K562 (cell line): ENCODE measurements around the gene ST3GAL5. TPM values are rescaled to one million over a fixed set of nuclear protein-coding genes. Genes with fewer than 3 reads are reported as not detected.

Experiments
- ATAC-seq: fragments of 200-7000 bp; cut with Tn5 transposase; 3 replicates; pipeline ENCODE4 v1.9.1; 2020; ENCODE audit warnings: moderate library complexity
- BruUV-seq: library from RNA; stranded (reverse); fragments of 400-500 nt; replicated peaks from 2 replicates; lab custom pipeline; 2021; lab: Mats Ljungman, UMichigan
- CTCF ChIA-PET: fragments of 300-600 bp; formaldehyde crosslinking; extraction: SDS; loops from one replicate; lab custom pipeline; 2021; ENCODE audit warnings: low intra/inter-chr PET ratio; lab: Yijun Ruan, JAX
- POLR2A ChIA-PET: fragments of 300-600, 350-650 bp; sonication (Branson Sonifier 250); formaldehyde crosslinking; extraction: SDS; loops from one replicate; lab custom pipeline; 2021; ENCODE audit warnings: antibody characterized with exemption, inconsistent platforms; lab: Yijun Ruan, JAX
- DNase-seq, 4 experiments: peaks; one replicate each; pipeline versions ENCODE4 v3.0.0 to v3.0.0-alpha.2; 2011 to 2018; ENCODE audit warnings: low spot score in 3 of 4, mixed read lengths in 3 of 4; ENCODE audit errors: extremely low read depth in 1 of 4
- FAIRE-seq: peaks from 2 replicates; lab custom pipeline; 2011; peaks lifted over from hg19 to GRCh38; lab: Jason Lieb, UNC
- H2AFZ ChIP-seq: 2 replicates; pipeline ENCODE4 v1.6.0; 2011; ENCODE audit warnings: low read depth, low read length, control low read depth, inconsistent platforms
- H3K27ac ChIP-seq: fragments of 200-600 bp; 3 replicates; pipeline ENCODE4 v1.8.0; 2011; ENCODE audit warnings: low read depth, mild to moderate bottlenecking, control low read depth, inconsistent platforms, low read length, moderate library complexity, mixed read lengths; ENCODE audit errors: extremely low read depth
- H3K27me3 ChIP-seq, 2 experiments: fragments of 300-600 bp in 1 of 2; 2 replicates in 1 of 2; 3 replicates in 1 of 2; pipeline versions ENCODE4 v1.6.0 to v1.8.0; 2011; ENCODE audit warnings: inconsistent platforms in 2 of 2, low read length in 2 of 2, mild to moderate bottlenecking in 1 of 2, mixed read lengths in 1 of 2, moderate library complexity in 1 of 2; ENCODE audit not compliant: control insufficient read depth in 2 of 2, insufficient read depth in 2 of 2
- H3K36me3 ChIP-seq: fragments of 300-600 bp; 3 replicates; pipeline ENCODE4 v1.8.0; 2011; ENCODE audit warnings: mild to moderate bottlenecking, low read length, inconsistent platforms; ENCODE audit not compliant: control insufficient read depth, insufficient read depth
- H3K4me1 ChIP-seq, 2 experiments: fragments of 200-600 bp in 1 of 2; replicated peaks in 1 of 2; 2 replicates in 1 of 2; 3 replicates in 1 of 2; pipeline versions ENCODE4 v1.5.1 to v1.8.0; 2011; ENCODE audit warnings: inconsistent platforms in 2 of 2, low read length in 2 of 2, mild to moderate bottlenecking in 1 of 2, mixed read lengths in 1 of 2, moderate library complexity in 1 of 2; ENCODE audit not compliant: control insufficient read depth in 2 of 2, insufficient read depth in 2 of 2
- H3K4me2 ChIP-seq: 2 replicates; pipeline ENCODE4 v1.6.1; 2011; ENCODE audit warnings: low read length, control low read depth, inconsistent platforms, mixed read lengths; ENCODE audit not compliant: insufficient read depth
- H3K4me3 ChIP-seq: fragments of 200-600 bp; sonication (generic), shearing (Covaris generic); 2 replicates; pipeline ENCODE4 v1.5.1; 2016; ENCODE audit warnings: control low read depth, inconsistent platforms
- H3K79me2 ChIP-seq: fragments of 200-600 bp; 3 replicates; pipeline ENCODE4 v1.8.0; 2011; ENCODE audit warnings: low read length, inconsistent platforms; ENCODE audit not compliant: control insufficient read depth, insufficient read depth
- H3K9ac ChIP-seq, 2 experiments: 2 replicates each; pipeline versions ENCODE4 v1.6.0 to v1.6.1; 2011; ENCODE audit warnings: low read depth in 2 of 2, low read length in 2 of 2, control low read depth in 1 of 2, inconsistent platforms in 1 of 2, mild to moderate bottlenecking in 1 of 2, mixed read lengths in 1 of 2; ENCODE audit not compliant: insufficient read depth in 1 of 2
- H3K9me1 ChIP-seq: one replicate; pipeline ENCODE4 v1.6.0; 2011; ENCODE audit warnings: inconsistent platforms, mild to moderate bottlenecking, low read length, moderate library complexity; ENCODE audit not compliant: control insufficient read depth, insufficient read depth
- H3K9me3 ChIP-seq: replicated peaks from 2 replicates; pipeline ENCODE4 v1.5.1; 2011; ENCODE audit warnings: low read depth, low read length, inconsistent platforms; ENCODE audit not compliant: control insufficient read depth, insufficient read depth
- H4K20me1 ChIP-seq: replicated peaks from 2 replicates; pipeline ENCODE4 v1.6.1; 2011; ENCODE audit warnings: low read length, inconsistent platforms, mixed read lengths; ENCODE audit not compliant: control insufficient read depth, insufficient read depth
- ARID3A ChIP-seq: IDR thresholded peaks from 2 replicates; pipeline ENCODE4 v1.6.1; 2012; ENCODE audit warnings: low read depth, low read length, improper control_type of control experiment, borderline replicate concordance
- CTCFL ChIP-seq: IDR thresholded peaks from 2 replicates; pipeline ENCODE4 v1.6.1; 2011; ENCODE audit warnings: borderline replicate concordance, low read depth, mild to moderate bottlenecking, moderate library complexity, low read length; ENCODE audit not compliant: insufficient read depth, poor library complexity, severe bottlenecking
- HEY1 ChIP-seq: fragments of 250-450 bp; sonication (Bioruptor Pico); IDR thresholded peaks from 2 replicates; pipeline ENCODE4 v1.5.0; 2020; ENCODE audit warnings: mild to moderate bottlenecking, moderate library complexity, borderline replicate concordance
- MNT ChIP-seq, 2 experiments: fragments of 450-650 bp; conservative IDR thresholded peaks; 2 replicates each; pipeline ENCODE4 v1.6.1; 2017; ENCODE audit warnings: mild to moderate bottlenecking in 2 of 2, moderate library complexity in 2 of 2
- MYBL2 ChIP-seq, 2 experiments: fragments of 450-650 bp in 1 of 2; sonication (generic) in 1 of 2; formaldehyde crosslinking in 1 of 2; IDR thresholded peaks; 2 replicates each; pipeline versions ENCODE4 v1.6.1 to v1.8.1; 2017 to 2022; ENCODE audit warnings: borderline replicate concordance in 1 of 2, inconsistent platforms in 1 of 2, low read depth in 1 of 2, mild to moderate bottlenecking in 1 of 2, missing genetic modification reagents in 1 of 2, moderate library complexity in 1 of 2
- RBM17 ChIP-seq: fragments of 200-400 bp; formaldehyde crosslinking; IDR thresholded peaks from 2 replicates; pipeline ENCODE4 v1.6.1; 2017; ENCODE audit warnings: low read depth, mild to moderate bottlenecking, low read length, borderline replicate concordance
- SIN3A ChIP-seq, 2 experiments: fragments of 150-350 bp in 1 of 2; IDR thresholded peaks; 2 replicates each; pipeline ENCODE4 v1.6.1; 2011 to 2016; ENCODE audit warnings: borderline replicate concordance in 2 of 2, low read depth in 2 of 2, low read length in 2 of 2, mild to moderate bottlenecking in 2 of 2, moderate library complexity in 2 of 2; ENCODE audit not compliant: control insufficient read depth in 1 of 2
- ZBTB34 ChIP-seq: fragments of 250-450 bp; sonication (Bioruptor Pico); IDR thresholded peaks from 2 replicates; pipeline ENCODE4 v1.8.0; 2021; ENCODE audit warnings: mild to moderate bottlenecking, moderate library complexity
- ZBTB9 ChIP-seq: fragments of 450-650 bp; formaldehyde crosslinking; IDR thresholded peaks from 2 replicates; pipeline ENCODE4 v1.4.0; 2020; ENCODE audit warnings: mild to moderate bottlenecking, moderate library complexity
- ZNF134 ChIP-seq: fragments of 250-450 bp; sonication (Bioruptor Pico); conservative IDR thresholded peaks from 2 replicates; pipeline ENCODE4 v1.4.0; 2020
- WGBS: fragments of 100-300 bp; shearing (Covaris generic); methylation state at CpG from one replicate; pipeline ENCODE4 v1.1.6; 2016; ENCODE audit warnings: low coverage, mixed read lengths; ENCODE audit not compliant: insufficient coverage; ENCODE audit errors: missing lambda C conversion rate; 5-methylcytosine and 5-hydroxymethylcytosine counted together
- in situ Hi-C: fragments of 300-500 bp; cut with MboI; formaldehyde crosslinking; loops from 4 replicates; pipeline ENCODE4 v1.15.0; 2018; ENCODE audit warnings: inconsistent platforms, mixed read lengths
- intact Hi-C: fragments of 100-400 bp; cut with micrococcal nuclease; formaldehyde crosslinking; loops from 2 replicates; pipeline ENCODE4 v1.14.2; 2022
- polyA plus RNA-seq, 8 experiments: library from polyadenylated mRNA; depleted of rRNA in 4 of 8; stranded (reverse) in 5 of 8; unstranded in 3 of 8; fragments of >200 nt; fragmentation: Nextera tagmentation in 2 of 8; fragmentation: Illumina TruSeq in 1 of 8; extraction: Ambion mirVana in 2 of 8; extraction: Trizol in 1 of 8; gene quantifications; 2 replicates each; pipeline versions ENCODE4 v1.2.1 to v1.2.3, GENCODE V29; 2011 to 2014; ENCODE audit warnings: inconsistent platforms in 1 of 8, missing spikeins in 1 of 8
- total RNA-seq, 7 experiments: library from RNA; depleted of rRNA in 6 of 7; stranded (reverse); fragments of >200 nt in 6 of 7; fragmentation: Illumina TruSeq in 2 of 7; extraction: Trizol in 2 of 7; gene quantifications; 2 replicates each; pipeline versions ENCODE4 v1.2.1 to v1.2.3, GENCODE V29; 2011 to 2021; ENCODE audit warnings: low replicate concordance in 1 of 7

Gene ST3GAL5
- total and polyA plus RNA-seq, 9 of the 15 experiments (the other 6 are each of a cell fraction or from before 2014, with no cell fraction given), result 1.6 to 10.0 (median 4.2) TPM

GRCh38 chr2:85803704-85804425 lies 84.9 kb downstream of the ST3GAL5 start:
- no peak for ATAC-seq
- no peaks in the 10 kb centered on the region for H3K9me1 ChIP-seq
- intact Hi-C loops, result loop anchor here (2.0 kb wide), 1 partner anchor 75 kb away; no protein-coding TSS in a partner anchor
- TF ChIP-seq SIN3A (IDR thresholded peaks at IDR 0.05; ENCODE audit: borderline replicate concordance in 2 of 2, control insufficient read depth in 1 of 2, low read depth in 2 of 2, low read length in 2 of 2) (no peak), ZBTB9 (CRISPR knock-in tag) (no peak), MYBL2 (IDR thresholded peaks at IDR 0.05; ENCODE audit: low read depth) (no peak), MYBL2 (CRISPR knock-in tag; IDR thresholded peaks at IDR 0.05; ENCODE audit: borderline replicate concordance) (no peak), MNT (conservative IDR thresholded peaks at IDR 0.05) (no peak), ZNF134 (CRISPR knock-in tag) (no peak), HEY1 (CRISPR knock-in tag) (no peak), RBM17 (no peak), ZBTB34 (no peak), CTCFL (no peak), ARID3A (no peak)

More at GRCh38 chr2:85803704-85804425, 84.9 kb downstream of the ST3GAL5 start:
- in situ Hi-C loops, result no loop called here
- peaks cover 0 to 13% of the 10 kb centered on the region in 2 experiments; a peak in 3 of 5 replicates for H3K27me3 ChIP-seq
- 0 out of 2 replicates have a peak, but pooled peaks cover 2% of the 10 kb centered on the region for H3K9me3 ChIP-seq
- no peak for DNase-seq
- BruUV-seq, result no TSS peak
- H3K4me2 ChIP-seq, result no peak overlapping the region
- no peaks in the 10 kb centered on the region for H3K36me3 ChIP-seq
- H3K4me3 ChIP-seq, result no peak overlapping the region
- ChIA-PET CTCF (interaction anchor here (0.6 to 0.8 kb wide), 2 partner anchors 75 to 187 kb away, joined by 3 to 4 read pairs; no protein-coding TSS in a partner anchor), POLR2A (interaction anchor here (0.6 to 1.0 kb wide), 2 partner anchors 10 to 188 kb away, joined by 3 read pairs; no protein-coding TSS in a partner anchor)
- FAIRE-seq, result no peak
- H3K79me2 ChIP-seq, result no peaks in the 10 kb centered on the region
- no peak overlapping the region for H3K27ac ChIP-seq
- H4K20me1 ChIP-seq, result peaks cover 4% of the 10 kb centered on the region; the same call in 1 of the 2 replicates
- no peaks in the 10 kb centered on the region for H3K4me1 ChIP-seq
- H3K9ac ChIP-seq, result no peak overlapping the region
- no peak overlapping the region for H2AFZ ChIP-seq
- 0% methylated on average over 10 of the region's 10 CpGs for WGBS
